ENCODE results near the gene KRT33A.
A peak's percentile ranks its signal among the peaks of the same experiment; 100 is the strongest.

Gene KRT33A

GRCh38 chr17:41329279-41329948 is 21.2 kb downstream of the KRT33A start:
- DNase-seq: peak in 9 of 56 donors; percentile 6 to 28 (median 14)

- no peak for DNase-seq
These were observed 22.4 kb downstream of the KRT33A start for GRCh38 chr17:41328207-41328606.

GRCh38 chr17:41327411-41328120 is 23.1 kb downstream of the KRT33A start:
- no peak for DNase-seq

GRCh38 chr17:41326173-41327145 is 24.2 kb downstream of the KRT33A start:
- DNase-seq: no peak

- DNase-seq: no peak
These were observed 25.0 kb downstream of the KRT33A start for GRCh38 chr17:41325611-41326010.

GRCh38 chr17:41325126-41325525 is 25.5 kb downstream of the KRT33A start:
- DNase-seq: no peak

- no peak for DNase-seq
These were observed 26.2 kb downstream of the KRT33A start for GRCh38 chr17:41324180-41325075.

- no peak for DNase-seq
These were observed 27.4 kb downstream of the KRT33A start for GRCh38 chr17:41322903-41323895.

- no peak for DNase-seq
These were observed 28.3 kb downstream of the KRT33A start for GRCh38 chr17:41322094-41322902.

GRCh38 chr17:41318231-41318630 is 32.4 kb downstream of the KRT33A start:
- no peak for DNase-seq

- DNase-seq: no peak
These were observed 34.7 kb downstream of the KRT33A start for GRCh38 chr17:41315814-41316445.

GRCh38 chr17:41315204-41315794 is 35.3 kb downstream of the KRT33A start, which contains the start of gene KRTAP17-1:
Gene KRTAP17-1, minus strand, starts transcription at chr17:41315710. Its CDS starts 60 bp downstream, at chr17:41315650.
- no peak for DNase-seq

- DNase-seq: no peak
These were observed 39.5 kb downstream of the KRT33A start for GRCh38 chr17:41311111-41311510.

GRCh38 chr17:41308918-41309359 is 41.7 kb downstream of the KRT33A start, which contains the start of gene KRTAP16-1:
Gene KRTAP16-1, minus strand, starts transcription at chr17:41309309. Its CDS starts 56 bp downstream, at chr17:41309253.
- DNase-seq: no peak

GRCh38 chr17:41308251-41308917 is 42.2 kb downstream of the KRT33A start:
- DNase-seq: peak in 4 of 56 donors; percentile 8 to 33 (median 10)

- DNase-seq: no peak
These were observed 43.0 kb downstream of the KRT33A start for GRCh38 chr17:41307647-41308046.

- DNase-seq: no peak
These were observed 46.5 kb downstream of the KRT33A start for GRCh38 chr17:41304091-41304490.

All from nucleus accumbens (tissue), 56 donors.